B cell (primary cell): Measurements from ENCODE around the gene CMTM5. TPM values are rescaled to one million over a fixed set of nuclear protein-coding genes. Genes with fewer than 3 reads are reported as not detected.

Experiments used
- ATAC-seq: fragments of 200-7000 bp; cut with Tn5 transposase; one replicate; pipeline ENCODE4 v1.10.0; 2021; ENCODE audit warnings: low read depth, mild to moderate bottlenecking, moderate number of reproducible peaks, moderate library complexity
- CTCF ChIA-PET: fragments of 350-600 bp; sonication (Branson Sonifier 250); formaldehyde crosslinking; loops from one replicate; lab custom pipeline; 2021; ENCODE audit warnings: antibody characterized with exemption, inconsistent platforms; lab: Charles Lee
- POLR2A ChIA-PET: fragments of 350-600 bp; sonication (Branson Sonifier 250); formaldehyde crosslinking; loops from one replicate; lab custom pipeline; 2021; ENCODE audit warnings: antibody characterized with exemption; lab: Charles Lee
- DNase-seq: peaks from one replicate; pipeline ENCODE4 v3.0.0; 2013
- H2AFZ ChIP-seq: 2 replicates; pipeline ENCODE4 v1.6.1; 2012; ENCODE audit warnings: mild to moderate bottlenecking, low read depth, low read length; ENCODE audit not compliant: insufficient read depth, poor library complexity, severe bottlenecking
- H3K27ac ChIP-seq, 2 donors: 1 replicate in 1 of 2; 2 replicates in 1 of 2; pipeline ENCODE4 v1.5.1; 2012 to 2013; ENCODE audit warnings: low read length in 2 of 2, mild to moderate bottlenecking in 2 of 2, moderate library complexity in 1 of 2
- H3K27me3 ChIP-seq, 4 experiments: fragments of 200-600 bp in 1 of 4; sonication (generic) in 1 of 4; replicated peaks in 1 of 4; 1 replicate in 2 of 4; 2 replicates in 2 of 4; pipeline versions ENCODE4 v1.6.1 to v1.7.0; 2013 to 2016; ENCODE audit warnings: low read length in 3 of 4, mild to moderate bottlenecking in 2 of 4, mixed read lengths in 1 of 4, moderate library complexity in 1 of 4; ENCODE audit not compliant: insufficient read depth in 4 of 4, control insufficient read depth in 3 of 4; ENCODE audit errors: control extremely low read depth in 1 of 4
- H3K36me3 ChIP-seq, 2 experiments: replicated peaks in 1 of 2; 1 replicate in 1 of 2; 2 replicates in 1 of 2; pipeline versions ENCODE4 v1.6.1 to v1.7.1; 2013; ENCODE audit warnings: low read length in 1 of 2; ENCODE audit not compliant: insufficient read depth in 2 of 2, control insufficient read depth in 1 of 2; ENCODE audit errors: control extremely low read depth in 1 of 2, extremely low read depth in 1 of 2
- H3K4me1 ChIP-seq, 2 donors: fragments of 200-600 bp in 1 of 2; sonication (generic) in 1 of 2; 1 replicate in 1 of 2; 2 replicates in 1 of 2; pipeline versions ENCODE4 v1.5.1 to v1.6.1; 2013 to 2017; ENCODE audit warnings: low read length in 2 of 2; ENCODE audit not compliant: control insufficient read depth in 2 of 2, insufficient read depth in 2 of 2
- H3K4me2 ChIP-seq: replicated peaks from 2 replicates; pipeline ENCODE3; 2012; ENCODE audit warnings: mild to moderate bottlenecking, low read depth, low read length; ENCODE audit not compliant: poor library complexity, severe bottlenecking
- H3K4me3 ChIP-seq, 5 experiments: fragments of 200-600 bp in 1 of 5; sonication (generic) in 1 of 5; 1 replicate in 3 of 5; 2 replicates in 2 of 5; pipeline versions ENCODE4 v1.5.1 to v1.7.0; 2011 to 2016; ENCODE audit warnings: low read length in 4 of 5, mild to moderate bottlenecking in 4 of 5, low read depth in 2 of 5, control low read depth in 1 of 5, moderate library complexity in 1 of 5; ENCODE audit not compliant: insufficient read depth in 1 of 5; ENCODE audit errors: control extremely low read depth in 1 of 5, extremely low read depth in 1 of 5
- H3K79me2 ChIP-seq: fragments of 200-600 bp; sonication (generic); one replicate; pipeline ENCODE4 v1.6.0; 2016; ENCODE audit warnings: low read length; ENCODE audit not compliant: control insufficient read depth, insufficient read depth
- H3K9ac ChIP-seq: fragments of 200-600 bp; sonication (generic); 2 replicates; pipeline ENCODE4 v1.6.1; 2017; ENCODE audit warnings: mild to moderate bottlenecking, low read length, moderate library complexity
- H3K9me3 ChIP-seq, 3 donors: one replicate each; pipeline versions ENCODE4 v1.6.1 to v1.7.1; 2013; ENCODE audit warnings: low read length in 2 of 3; ENCODE audit not compliant: control insufficient read depth in 2 of 3, insufficient read depth in 1 of 3; ENCODE audit errors: control extremely low read depth in 1 of 3
- H4K20me1 ChIP-seq: 2 replicates; pipeline ENCODE4 v1.6.0; 2012; ENCODE audit warnings: mild to moderate bottlenecking, low read length; ENCODE audit not compliant: insufficient read depth, control insufficient read depth, poor library complexity, severe bottlenecking
- H3K27ac Mint-ChIP-seq: one replicate; pipeline ENCODE4 v1.8.0; 2021; ENCODE audit warnings: mixed read lengths
- H3K27me3 Mint-ChIP-seq: one replicate; pipeline ENCODE4 v1.8.0; 2021; ENCODE audit warnings: mixed read lengths
- H3K4me1 Mint-ChIP-seq: one replicate; pipeline ENCODE4 v1.8.0; 2021; ENCODE audit warnings: mixed read lengths
- H3K4me3 Mint-ChIP-seq: one replicate; pipeline ENCODE4 v1.8.0; 2021; ENCODE audit warnings: mixed read lengths
- H3K9me3 Mint-ChIP-seq: one replicate; pipeline ENCODE4 v1.8.0; 2022; ENCODE audit warnings: mixed read lengths; ENCODE audit not compliant: insufficient read depth
- CTCF ChIP-seq: fragments of 200-600 bp; IDR thresholded peaks from one replicate; pipeline ENCODE4 v1.8.0; 2022; ENCODE audit warnings: antibody characterized with exemption, mild to moderate bottlenecking
- EZH2 ChIP-seq: IDR thresholded peaks from 2 replicates; pipeline ENCODE4 v1.6.1; 2012; ENCODE audit warnings: borderline replicate concordance, low read depth, mild to moderate bottlenecking, moderate library complexity, low read length; ENCODE audit not compliant: insufficient read depth, poor library complexity, severe bottlenecking
- WGBS: methylation state at CpG from one replicate; pipeline ENCODE4 v1.1.5; 2013; ENCODE audit warnings: missing lambda C conversion rate; ENCODE audit not compliant: insufficient coverage; 5-methylcytosine and 5-hydroxymethylcytosine counted together
- intact Hi-C: fragments of 100-400 bp; cut with micrococcal nuclease; formaldehyde crosslinking; loops from one replicate; pipeline ENCODE4 v1.10.0; 2022
- polyA plus RNA-seq: library from polyadenylated mRNA; depleted of rRNA; stranded (reverse); fragments of >200 nt; gene quantifications from 2 replicates; pipeline ENCODE4 v1.2.3, GENCODE V29; 2012
- total RNA-seq, 2 donors: library from RNA; stranded (reverse); fragments of 120-200 nt in 1 of 2; gene quantifications; 1 replicate in 1 of 2; 2 replicates in 1 of 2; pipeline versions ENCODE4 v1.2.3 to v1.2.4, GENCODE V29; 2013 to 2022

CMTM5 gene
- total and polyA plus RNA-seq, 2 donors (not counting 1 experiment from before 2014, with no cell fraction given): 0.18 TPM; not detected in 1

GRCh38 chr14:23411563-23412525 is 35.0 kb downstream of the CMTM5 start:
- no peaks in the 10 kb centered on the region for H3K9me3 ChIP-seq
- 87% methylated on average over 12 of the region's 14 CpGs for WGBS
- Mint-ChIP-seq H3K4me1 (peaks cover 5% of the 10 kb centered on the region), H3K27me3 (peaks cover 65% of the 10 kb centered on the region), H3K27ac (no peak overlapping the region), H3K4me3 (no peak overlapping the region), H3K9me3 (no peaks in the 10 kb centered on the region)
- peaks cover 0 to 21% (median 8%) of the 10 kb centered on the region in 4 experiments for H3K27me3 ChIP-seq
- no peak overlapping the region for H3K4me3 ChIP-seq
- TF ChIP-seq EZH2 (no peak), CTCF (no peak)
- intact Hi-C loops: no loop called here
- no peaks in the 10 kb centered on the region for H4K20me1 ChIP-seq
- no peaks in the 10 kb centered on the region for H3K79me2 ChIP-seq
- no peak overlapping the region for H3K4me2 ChIP-seq
- no peaks in the 10 kb centered on the region for H3K4me1 ChIP-seq
- POLR2A ChIA-PET: no interaction called here
- H2AFZ ChIP-seq: no peak overlapping the region
- ATAC-seq: no peak
- no peak for DNase-seq
- CTCF ChIA-PET: no interaction called here
- H3K9ac ChIP-seq: no peak overlapping the region
- H3K27ac ChIP-seq: no peak overlapping the region
- no peaks in the 10 kb centered on the region for H3K36me3 ChIP-seq

GRCh38 chr14:23413681-23414080 is 36.8 kb downstream of the CMTM5 start:
- Histone ChIP-seq H3K4me3 (no peak overlapping the region), H3K4me1 (no peaks in the 10 kb centered on the region), H3K79me2 (no peaks in the 10 kb centered on the region), H3K36me3 (no peaks in the 10 kb centered on the region), H3K27me3 (peaks cover 0 to 7% (median 2%) of the 10 kb centered on the region in 4 experiments), H3K27ac (no peak overlapping the region), H4K20me1 (no peaks in the 10 kb centered on the region), H3K9me3 (no peaks in the 10 kb centered on the region), H2AFZ (no peak overlapping the region), H3K9ac (no peak overlapping the region), H3K4me2 (no peak overlapping the region)
- 85% methylated on average over 7 of the region's 16 CpGs for whole genome bisulfite sequencing
- H3K4me3 Mint-ChIP-seq: no peak overlapping the region
- H3K9me3 Mint-ChIP-seq: no peaks in the 10 kb centered on the region
- H3K27ac Mint-ChIP-seq: no peak overlapping the region
- CTCF ChIA-PET: no interaction called here
- intact Hi-C loops: no loop called here
- no peak for TF ChIP-seq CTCF
- TF ChIP-seq EZH2: no peak
- DNase-seq (no peak), ATAC-seq (no peak)
- H3K27me3 Mint-ChIP-seq: peaks cover 58% of the 10 kb centered on the region
- POLR2A ChIA-PET: no interaction called here
- H3K4me1 Mint-ChIP-seq: no peaks in the 10 kb centered on the region
